Renal pelvis (tissue), 4 donors: ENCODE data around the gene AS3MT. TPM values are rescaled to one million over a fixed set of nuclear protein-coding genes. Genes with fewer than 3 reads are reported as not detected.
A peak's percentile ranks its signal among the peaks of the same experiment; 100 is the strongest.
"Not testable (repeated sequence)": the region's sequence is repeated elsewhere in the genome, so short reads cannot be mapped to it uniquely, and the experiment has no call there.

Source experiments
- DNase-seq: peaks from one replicate; pipeline ENCODE4 v3.0.0-alpha.2; 2013
- polyA plus RNA-seq, 3 donors: library from polyadenylated mRNA; unstranded; fragments of 120-200 nt; gene quantifications; one replicate each; pipeline ENCODE4 v1.2.1, GENCODE V29; 2013; ENCODE audit not compliant: insufficient read length in 3 of 3

The AS3MT gene
- polyA plus RNA-seq, 3 donors: 19.5 to 26.0 (median 23.1) TPM

- peak; percentile 100 for DNase-seq
These were observed 48.9 kb downstream of the AS3MT start, which contains the start of gene CNNM2 for GRCh38 chr10:102917962-102918816. Gene CNNM2 (plus strand): TSS chr10:102918294. CDS start chr10:102918481, 187 bp downstream.

GRCh38 chr10:102918817-102919245, 49.6 kb downstream of the AS3MT start:
- DNase-seq: no peak

- peak; percentile 24 for DNase-seq
These were observed 50.1 kb downstream of the AS3MT start for GRCh38 chr10:102919246-102919959.

- DNase-seq: no peak
These were observed 50.9 kb downstream of the AS3MT start for GRCh38 chr10:102919992-102920739.

- DNase-seq: no peak
These were observed 54.3 kb downstream of the AS3MT start for GRCh38 chr10:102923601-102924000.

- DNase-seq: no peak
These were observed 57.6 kb downstream of the AS3MT start for GRCh38 chr10:102926842-102927241.

- no peak for DNase-seq
These were observed 58.2 kb downstream of the AS3MT start for GRCh38 chr10:102927311-102928010.

- DNase-seq: not testable (repeated sequence)
These were observed 59.2 kb downstream of the AS3MT start for GRCh38 chr10:102928442-102928841.

- no peak for DNase-seq
These were observed 61.5 kb downstream of the AS3MT start for GRCh38 chr10:102930720-102931119.

GRCh38 chr10:102931643-102932042, 62.4 kb downstream of the AS3MT start:
- DNase-seq: no peak

- no peak for DNase-seq
These were observed 66.2 kb downstream of the AS3MT start for GRCh38 chr10:102935505-102935904.

GRCh38 chr10:102935939-102936605, 66.8 kb downstream of the AS3MT start:
- DNase-seq: no peak

GRCh38 chr10:102941401-102941800, 72.1 kb downstream of the AS3MT start:
- DNase-seq: no peak

- DNase-seq: no peak
These were observed 76.2 kb downstream of the AS3MT start for GRCh38 chr10:102945449-102945848.

- DNase-seq: no peak
These were observed 76.7 kb downstream of the AS3MT start for GRCh38 chr10:102945962-102946361.

GRCh38 chr10:102946992-102947391, 77.7 kb downstream of the AS3MT start:
- DNase-seq: no peak

GRCh38 chr10:102948176-102948575, 78.9 kb downstream of the AS3MT start:
- no peak for DNase-seq

GRCh38 chr10:102948786-102949185, 79.5 kb downstream of the AS3MT start:
- no peak for DNase-seq

GRCh38 chr10:102949916-102950315, 80.6 kb downstream of the AS3MT start:
- no peak for DNase-seq

- no peak for DNase-seq
These were observed 82.0 kb downstream of the AS3MT start for GRCh38 chr10:102951316-102951715.
